ENCODE results near the gene TSC22D4.
A peak's percentile ranks its signal among the peaks of the same experiment; 100 is the strongest.

DNA sequence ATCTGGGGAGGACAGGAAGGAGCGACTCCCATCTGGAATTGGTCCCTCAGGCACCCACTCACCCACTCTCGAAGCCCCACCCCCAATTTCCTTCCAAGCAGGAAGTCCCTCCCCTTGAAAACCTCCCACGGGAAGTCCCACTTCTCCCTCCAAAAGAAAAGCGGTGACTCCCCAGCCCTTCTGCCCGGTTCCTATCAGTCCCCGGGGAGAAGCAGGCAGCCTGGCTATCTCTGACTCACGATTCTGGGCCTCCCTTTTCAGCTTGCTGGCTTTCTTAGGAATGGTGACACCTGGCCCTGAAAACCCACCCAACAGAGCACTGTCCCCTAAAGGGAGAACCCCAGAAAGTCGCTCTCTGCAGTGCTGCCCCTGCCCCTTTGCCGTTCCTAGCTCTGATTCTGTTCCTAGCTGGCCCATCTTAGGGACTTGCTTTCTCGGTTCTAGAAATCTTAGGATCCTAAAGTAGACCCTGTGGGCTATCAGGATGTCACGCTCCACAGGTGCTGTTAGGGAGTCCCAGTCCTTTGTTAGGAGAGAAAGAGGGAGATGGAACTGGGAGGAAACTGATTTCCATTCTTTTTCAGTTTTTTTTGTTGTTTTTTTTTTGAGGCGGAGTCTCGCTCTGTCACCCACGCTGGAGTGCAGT, 6.0 kb downstream of the TSC22D4 start:
- TF ChIP-seq EZH2 (IDR thresholded peaks at IDR 0.05) (no peak), POLR2AphosphoS5 (IDR thresholded peaks at IDR 0.05; ENCODE audit: borderline replicate concordance, low read depth, low read length) (peak; percentile 74), FOXP2 (optimal IDR thresholded peaks at IDR 0.05; ENCODE audit: control extremely low read depth, extremely low read length, insufficient read depth) (no peak)
